Uterus (tissue), 2 donors: ENCODE results near the gene ADNP.

Source experiments
- POLR2A ChIP-seq, 2 donors: fragments of 450-650 bp; IDR thresholded peaks; one replicate each; pipeline ENCODE4 v1.6.1; 2016; ENCODE audit warnings: antibody characterized with exemption in 2 of 2, mild to moderate bottlenecking in 1 of 2, moderate library complexity in 1 of 2
- TF ChIP-seq, protein P1 (sequence below), 4 experiments: fragments of 200-600 bp in 2 of 4; fragments of 450-650 bp in 2 of 4; sonication (generic) in 2 of 4; IDR thresholded peaks; one replicate each; pipeline ENCODE4 v1.5.1; 2016 to 2019; ENCODE audit warnings: antibody characterized with exemption in 4 of 4, mild to moderate bottlenecking in 2 of 4, moderate library complexity in 1 of 4

DNA sequence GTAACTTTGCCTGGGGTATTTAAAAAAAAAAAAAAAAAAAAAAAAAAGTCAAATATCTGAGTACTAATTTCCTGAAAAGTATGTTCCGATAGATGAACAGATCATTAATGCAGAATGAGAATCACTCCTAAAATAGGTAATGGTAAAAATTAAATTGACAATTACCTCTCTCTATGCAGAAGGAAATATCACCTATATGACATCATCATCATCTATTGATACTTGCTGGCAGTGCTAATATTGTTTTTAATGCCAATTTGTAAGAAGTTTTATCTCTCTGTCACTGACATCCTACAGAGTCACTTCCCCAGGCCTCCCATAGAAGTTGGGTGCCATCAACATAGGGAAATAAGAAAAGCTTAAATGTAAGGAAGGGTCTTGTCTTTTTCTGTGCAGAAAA lies 29.9 kb downstream of the ADNP start:
- TF ChIP-seq, protein P1, sequence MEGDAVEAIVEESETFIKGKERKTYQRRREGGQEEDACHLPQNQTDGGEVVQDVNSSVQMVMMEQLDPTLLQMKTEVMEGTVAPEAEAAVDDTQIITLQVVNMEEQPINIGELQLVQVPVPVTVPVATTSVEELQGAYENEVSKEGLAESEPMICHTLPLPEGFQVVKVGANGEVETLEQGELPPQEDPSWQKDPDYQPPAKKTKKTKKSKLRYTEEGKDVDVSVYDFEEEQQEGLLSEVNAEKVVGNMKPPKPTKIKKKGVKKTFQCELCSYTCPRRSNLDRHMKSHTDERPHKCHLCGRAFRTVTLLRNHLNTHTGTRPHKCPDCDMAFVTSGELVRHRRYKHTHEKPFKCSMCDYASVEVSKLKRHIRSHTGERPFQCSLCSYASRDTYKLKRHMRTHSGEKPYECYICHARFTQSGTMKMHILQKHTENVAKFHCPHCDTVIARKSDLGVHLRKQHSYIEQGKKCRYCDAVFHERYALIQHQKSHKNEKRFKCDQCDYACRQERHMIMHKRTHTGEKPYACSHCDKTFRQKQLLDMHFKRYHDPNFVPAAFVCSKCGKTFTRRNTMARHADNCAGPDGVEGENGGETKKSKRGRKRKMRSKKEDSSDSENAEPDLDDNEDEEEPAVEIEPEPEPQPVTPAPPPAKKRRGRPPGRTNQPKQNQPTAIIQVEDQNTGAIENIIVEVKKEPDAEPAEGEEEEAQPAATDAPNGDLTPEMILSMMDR (IDR thresholded peaks at IDR 0.05) = no peak
- TF ChIP-seq POLR2A (IDR thresholded peaks at IDR 0.05) = no peak
